PC-9 (cell line): ENCODE results near the gene DEXI. TPM values are rescaled to one million over a fixed set of nuclear protein-coding genes. Genes with fewer than 3 reads are reported as not detected.

Experiments used
- BruUV-seq: library from RNA; stranded (reverse); fragments of 400-500 nt; replicated peaks from 2 replicates; lab custom pipeline; 2021; lab: Mats Ljungman, UMichigan
- CTCF ChIA-PET: fragments of 300-600 bp; sonication (Branson Sonifier 250); formaldehyde crosslinking; loops from one replicate; lab custom pipeline; 2022; ENCODE audit warnings: antibody characterized with exemption; lab: Charles Lee
- POLR2A ChIA-PET: fragments of 300-600 bp; sonication (Branson Sonifier 250); formaldehyde crosslinking; loops from one replicate; lab custom pipeline; 2022; ENCODE audit warnings: antibody characterized with exemption; ENCODE audit not compliant: unreplicated experiment; lab: Charles Lee
- DNase-seq, 2 experiments: peaks; one replicate each; pipeline versions ENCODE4 v3.0.0 to v3.0.0-alpha.2; 2015 to 2022; ENCODE audit warnings: mixed read lengths in 1 of 2
- H2AFZ ChIP-seq: fragments of 200-600 bp; sonication (generic); 2 replicates; pipeline ENCODE4 v1.8.1; 2017; ENCODE audit warnings: antibody characterized with exemption
- H3F3A ChIP-seq: fragments of 200-600 bp; sonication (generic); 2 replicates; pipeline ENCODE4 v1.8.1; 2017; ENCODE audit warnings: antibody characterized with exemption, mild to moderate bottlenecking, low read depth; ENCODE audit not compliant: insufficient read depth
- H3K27ac ChIP-seq: fragments of 200-600 bp; sonication (generic); 2 replicates; pipeline ENCODE4 v1.6.1; 2016; ENCODE audit warnings: mixed run types
- H3K27me3 ChIP-seq: fragments of 200-600 bp; sonication (generic); 2 replicates; pipeline ENCODE4 v1.6.1; 2016; ENCODE audit warnings: low read depth, mixed run types; ENCODE audit not compliant: insufficient read depth
- H3K36me3 ChIP-seq: fragments of 200-600 bp; sonication (generic); 2 replicates; pipeline ENCODE4 v1.6.1; 2016; ENCODE audit warnings: low read depth, mixed run types
- H3K4me1 ChIP-seq: fragments of 200-600 bp; sonication (generic); replicated peaks from 2 replicates; pipeline ENCODE4 v1.6.1; 2016; ENCODE audit warnings: mixed run types; ENCODE audit not compliant: insufficient read depth
- H3K4me2 ChIP-seq: fragments of 200-600 bp; sonication (generic); 2 replicates; pipeline ENCODE4 v1.6.1; 2017; ENCODE audit warnings: mixed run types
- H3K4me3 ChIP-seq: fragments of 200-600 bp; sonication (generic); 2 replicates; pipeline ENCODE4 v1.6.1; 2016; ENCODE audit warnings: mixed run types
- H3K79me2 ChIP-seq: fragments of 200-600 bp; sonication (generic); 2 replicates; pipeline ENCODE4 v1.6.1; 2017; ENCODE audit warnings: low read depth, mixed run types
- H3K9me2 ChIP-seq: fragments of 200-600 bp; sonication (generic); 2 replicates; pipeline ENCODE4 v1.8.1; 2017; ENCODE audit warnings: mild to moderate bottlenecking; ENCODE audit not compliant: insufficient read depth
- H3K9me3 ChIP-seq: fragments of 200-600 bp; sonication (generic); 2 replicates; pipeline ENCODE4 v1.8.1; 2016; ENCODE audit warnings: low read depth; ENCODE audit not compliant: insufficient read depth
- H4K20me1 ChIP-seq: fragments of 200-600 bp; sonication (generic); 2 replicates; pipeline ENCODE4 v1.8.1; 2017; ENCODE audit not compliant: insufficient read depth
- CTCF ChIP-seq: fragments of 200-600 bp; sonication (generic); conservative IDR thresholded peaks from 2 replicates; pipeline ENCODE4 v1.6.1; 2017; ENCODE audit warnings: mixed run types, antibody characterized with exemption, mild to moderate bottlenecking, moderate library complexity
- EZH2 ChIP-seq: fragments of 200-600 bp; sonication (generic); IDR thresholded peaks from 2 replicates; pipeline ENCODE4 v1.8.0; 2017; ENCODE audit warnings: antibody characterized with exemption, low read depth
- intact Hi-C: fragments of 100-400 bp; cut with micrococcal nuclease; formaldehyde crosslinking; loops from one replicate; pipeline ENCODE4 v1.10.0; 2022; ENCODE audit not compliant: unreplicated experiment
- total RNA-seq: library from RNA; stranded (reverse); gene quantifications from 2 replicates; pipeline ENCODE4 v1.2.3, GENCODE V29; 2021

Gene DEXI
- total RNA-seq, 1 experiment from 2014 or later = 33.1 TPM

- Histone ChIP-seq H4K20me1 (peaks cover 44% of the 10 kb centered on the region), H3K9me2 (no peaks in the 10 kb centered on the region), H3K4me1 (peaks cover 19% of the 10 kb centered on the region), H3K4me2 (no peak overlapping the region), H3K27ac (no peak overlapping the region), H2AFZ (no peak overlapping the region), H3K9me3 (no peaks in the 10 kb centered on the region), H3K27me3 (no peaks in the 10 kb centered on the region), H3F3A (no peaks in the 10 kb centered on the region), H3K36me3 (peaks cover 4% of the 10 kb centered on the region; the same call in 1 of the 2 replicates), H3K4me3 (no peak overlapping the region), H3K79me2 (peaks cover 39% of the 10 kb centered on the region)
- POLR2A ChIA-PET = no interaction called here
- CTCF ChIA-PET = interaction anchor here (0.8 kb wide), 1 partner anchor 35 kb away, joined by 3 read pairs; no protein-coding TSS in a partner anchor
- TF ChIP-seq CTCF (no peak), EZH2 (no peak)
- no TSS peak for BruUV-seq
- intact Hi-C loops = no loop called here
- no peak for DNase-seq
These were observed 5.8 kb downstream of the DEXI start for GRCh38 chr16:10936272-10936984.

GRCh38 chr16:10935226-10935915 lies 6.9 kb downstream of the DEXI start:
- Histone ChIP-seq H3K27me3 (no peaks in the 10 kb centered on the region), H3K9me2 (no peaks in the 10 kb centered on the region), H3K4me3 (no peak overlapping the region), H3F3A (no peaks in the 10 kb centered on the region), H3K79me2 (peaks cover 29% of the 10 kb centered on the region), H3K36me3 (peaks cover 4% of the 10 kb centered on the region; the same call in 1 of the 2 replicates), H3K9me3 (no peaks in the 10 kb centered on the region), H4K20me1 (peaks cover 41% of the 10 kb centered on the region), H2AFZ (no peak overlapping the region), H3K27ac (no peak overlapping the region), H3K4me2 (no peak overlapping the region), H3K4me1 (peaks cover 9% of the 10 kb centered on the region)
- CTCF ChIA-PET = no interaction called here
- TF ChIP-seq CTCF = no peak
- TF ChIP-seq EZH2 = no peak
- intact Hi-C loops = no loop called here
- POLR2A ChIA-PET = no interaction called here
- no TSS peak for BruUV-seq
- DNase-seq = no peak

GRCh38 chr16:10934325-10935107 lies 7.8 kb downstream of the DEXI start:
- intact Hi-C loops = no loop called here
- Histone ChIP-seq H3K79me2 (peaks cover 20% of the 10 kb centered on the region), H3K36me3 (peaks cover 4% of the 10 kb centered on the region; the same call in 1 of the 2 replicates), H3K4me3 (no peak overlapping the region), H3K4me2 (no peak overlapping the region), H4K20me1 (peaks cover 32% of the 10 kb centered on the region), H3K9me2 (no peaks in the 10 kb centered on the region), H3K4me1 (peaks cover under 1% of the 10 kb centered on the region; the same call in 1 of the 2 replicates), H3K9me3 (no peaks in the 10 kb centered on the region), H3K27ac (no peak overlapping the region), H2AFZ (no peak overlapping the region), H3F3A (no peaks in the 10 kb centered on the region), H3K27me3 (no peaks in the 10 kb centered on the region)
- no TSS peak for BruUV-seq
- POLR2A ChIA-PET = no interaction called here
- no peak for DNase-seq
- TF ChIP-seq CTCF = no peak
- no peak for TF ChIP-seq EZH2
- CTCF ChIA-PET = no interaction called here
